ENCODE measurements around the gene PTGDS.

DNA sequence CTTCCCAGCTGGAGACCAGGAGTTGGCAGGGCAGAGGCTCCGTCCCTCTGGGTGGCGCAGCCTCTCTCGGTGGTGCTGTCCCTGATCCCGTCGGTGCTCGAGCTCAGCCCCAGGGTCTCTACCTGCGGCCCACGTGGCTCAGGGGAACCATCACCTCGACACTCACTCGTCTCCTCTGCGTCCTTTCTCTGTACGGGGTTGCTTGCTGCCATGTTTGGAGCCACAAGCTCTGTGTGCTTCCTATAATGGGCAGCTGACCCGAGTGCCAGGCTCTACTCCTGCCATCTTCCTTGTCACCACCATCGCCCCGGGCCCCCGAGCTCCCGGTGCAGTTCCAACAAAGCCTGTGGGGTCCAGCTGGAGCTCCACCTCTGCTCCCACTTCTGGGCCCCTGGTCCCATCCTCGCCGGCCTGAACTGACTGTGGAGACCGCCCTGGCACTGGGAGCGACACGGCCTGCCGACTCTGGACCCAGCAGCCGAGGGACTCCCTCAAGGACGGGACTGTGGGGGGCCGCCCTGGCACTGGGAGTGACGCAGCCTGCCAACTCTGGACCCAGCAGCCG, 37.8 kb upstream of the PTGDS start:
- TF ChIP-seq, protein P1, sequence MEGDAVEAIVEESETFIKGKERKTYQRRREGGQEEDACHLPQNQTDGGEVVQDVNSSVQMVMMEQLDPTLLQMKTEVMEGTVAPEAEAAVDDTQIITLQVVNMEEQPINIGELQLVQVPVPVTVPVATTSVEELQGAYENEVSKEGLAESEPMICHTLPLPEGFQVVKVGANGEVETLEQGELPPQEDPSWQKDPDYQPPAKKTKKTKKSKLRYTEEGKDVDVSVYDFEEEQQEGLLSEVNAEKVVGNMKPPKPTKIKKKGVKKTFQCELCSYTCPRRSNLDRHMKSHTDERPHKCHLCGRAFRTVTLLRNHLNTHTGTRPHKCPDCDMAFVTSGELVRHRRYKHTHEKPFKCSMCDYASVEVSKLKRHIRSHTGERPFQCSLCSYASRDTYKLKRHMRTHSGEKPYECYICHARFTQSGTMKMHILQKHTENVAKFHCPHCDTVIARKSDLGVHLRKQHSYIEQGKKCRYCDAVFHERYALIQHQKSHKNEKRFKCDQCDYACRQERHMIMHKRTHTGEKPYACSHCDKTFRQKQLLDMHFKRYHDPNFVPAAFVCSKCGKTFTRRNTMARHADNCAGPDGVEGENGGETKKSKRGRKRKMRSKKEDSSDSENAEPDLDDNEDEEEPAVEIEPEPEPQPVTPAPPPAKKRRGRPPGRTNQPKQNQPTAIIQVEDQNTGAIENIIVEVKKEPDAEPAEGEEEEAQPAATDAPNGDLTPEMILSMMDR (IDR thresholded peaks at IDR 0.05; ENCODE audit: insufficient read depth, low read depth, low read length) = no peak
- TF ChIP-seq EZH2 (IDR thresholded peaks at IDR 0.05; ENCODE audit: insufficient read depth, low read length) = no peak
